ENCODE results near the gene E2F3.

- TF ChIP-seq POLR2A (IDR thresholded peaks at IDR 0.05; ENCODE audit: low read length): peak; percentile 63
- no peak for TF ChIP-seq GATA1 (IDR thresholded peaks at IDR 0.05; ENCODE audit: low read depth, low read length)
These were observed 2.3 kb downstream of the E2F3 start for GRCh38 chr6:20403766-20404640.

Measured in erythroblast (primary cell).